Left lobe of liver (tissue), 2 donors: ENCODE measurements around the gene PDK2. TPM values are rescaled to one million over a fixed set of nuclear protein-coding genes. Genes with fewer than 3 reads are reported as not detected.
A peak's percentile ranks its signal among the peaks of the same experiment; 100 is the strongest.

Source experiments
- ATAC-seq: fragments of 200-7000 bp; cut with Tn5 transposase; one replicate; pipeline ENCODE4 v1.9.1; 2020; ENCODE audit warnings: mild to moderate bottlenecking, moderate library complexity
- DNase-seq: peaks from one replicate; pipeline ENCODE4 v3.0.0-alpha.2; 2020; ENCODE audit warnings: low spot score
- total RNA-seq: library from RNA; stranded (reverse); gene quantifications from one replicate; pipeline ENCODE4 v1.2.1, GENCODE V29; 2021
- donor health status: DM: no; HTN: no; CAD: no; lungs with moderate emphysema.
- donor health status: DM: no; HTN: yes; CAD: no.

PDK2 gene
- total RNA-seq, 1 donor from 2014 or later: 52.0 TPM

DNA sequence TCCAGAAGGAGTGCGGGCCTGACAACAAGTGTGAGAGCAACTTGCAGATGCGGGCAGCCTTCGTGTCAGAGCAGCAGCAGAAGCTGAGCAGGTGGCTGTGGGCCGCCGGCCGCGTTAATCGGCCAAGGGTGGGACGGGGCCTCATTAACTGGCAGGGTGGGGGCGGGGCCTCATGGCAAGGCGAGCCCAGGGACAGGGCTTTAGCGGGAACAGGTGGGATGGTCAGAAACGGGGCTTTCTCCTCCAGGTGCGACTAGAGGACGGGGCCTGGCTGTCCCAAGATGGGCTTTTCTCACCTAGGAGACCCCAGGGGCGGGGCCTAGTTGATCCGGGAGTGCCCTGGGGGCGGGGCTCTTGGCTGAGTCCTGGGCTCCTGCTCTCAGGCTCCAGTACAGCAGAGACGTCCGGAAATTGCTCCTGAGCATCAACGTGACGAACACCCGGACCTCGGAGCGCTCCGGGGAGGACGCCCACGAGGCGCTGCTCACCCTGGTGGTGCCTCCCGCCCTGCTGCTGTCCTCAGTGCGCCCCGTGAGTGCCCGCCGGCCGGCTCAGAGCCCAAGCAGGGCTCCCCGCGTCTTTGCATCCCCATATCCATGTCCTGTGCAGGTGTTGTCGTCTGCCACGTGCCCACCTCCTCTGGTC, 18.4 kb upstream of the PDK2 start:
- DNase-seq: no peak
- no peak for ATAC-seq

DNA sequence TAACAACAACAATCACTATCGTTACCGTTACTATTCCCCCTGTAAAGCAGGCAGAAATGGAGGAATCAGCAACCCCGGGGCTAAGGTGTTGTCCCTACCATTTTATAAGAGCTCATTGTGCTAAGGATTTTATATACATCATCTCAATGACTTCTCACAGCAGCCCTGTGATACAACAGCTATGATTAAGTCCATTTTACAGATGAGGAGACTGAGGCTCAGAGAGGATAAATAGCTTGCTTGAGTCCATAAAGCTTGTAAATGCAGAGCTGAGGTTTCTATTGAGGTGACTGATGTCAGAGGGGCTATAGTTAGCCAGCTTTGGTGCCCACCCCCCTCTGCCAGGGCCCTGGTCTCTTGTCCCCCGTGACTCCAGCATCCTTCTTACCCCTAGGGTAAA, 16.7 kb upstream of the PDK2 start:
- DNase-seq (no peak), ATAC-seq (no peak)

DNA sequence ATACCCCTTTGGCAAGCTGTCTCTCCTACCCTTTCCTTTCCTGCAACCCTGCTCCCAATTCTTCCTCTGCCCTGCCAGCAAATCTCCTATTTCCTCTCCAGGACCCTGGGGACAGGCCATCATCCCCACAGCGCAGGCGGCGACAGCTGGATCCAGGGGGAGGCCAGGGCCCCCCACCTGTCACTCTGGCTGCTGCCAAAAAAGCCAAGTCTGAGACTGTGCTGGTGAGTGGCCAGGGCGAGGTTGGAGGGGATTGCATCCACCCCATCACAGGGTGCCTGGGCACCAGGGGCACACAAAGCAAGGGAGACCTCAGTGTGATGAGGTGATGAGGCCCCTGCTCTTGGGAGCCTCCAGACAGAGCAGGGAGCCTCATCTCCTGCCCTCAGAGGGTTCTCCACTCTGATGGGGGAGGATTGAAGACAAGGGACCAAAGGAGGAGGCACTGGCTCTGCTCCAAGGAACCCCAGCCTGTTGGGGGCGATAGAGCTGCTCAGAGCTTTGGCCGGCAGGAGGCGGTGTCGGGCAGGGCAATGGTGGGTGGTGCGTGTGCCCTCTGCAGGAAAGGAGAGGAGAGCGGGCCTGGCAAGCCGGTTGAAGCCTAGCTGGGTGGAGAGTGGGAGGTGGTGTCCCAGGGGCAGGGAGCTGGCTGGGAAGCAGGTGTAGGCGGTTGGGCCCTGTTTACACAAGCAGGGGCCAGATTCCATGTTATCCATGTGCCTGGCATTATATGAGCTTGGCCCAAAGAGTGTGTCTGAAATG, 15.6 kb upstream of the PDK2 start:
- ATAC-seq: peak; percentile 71

DNA sequence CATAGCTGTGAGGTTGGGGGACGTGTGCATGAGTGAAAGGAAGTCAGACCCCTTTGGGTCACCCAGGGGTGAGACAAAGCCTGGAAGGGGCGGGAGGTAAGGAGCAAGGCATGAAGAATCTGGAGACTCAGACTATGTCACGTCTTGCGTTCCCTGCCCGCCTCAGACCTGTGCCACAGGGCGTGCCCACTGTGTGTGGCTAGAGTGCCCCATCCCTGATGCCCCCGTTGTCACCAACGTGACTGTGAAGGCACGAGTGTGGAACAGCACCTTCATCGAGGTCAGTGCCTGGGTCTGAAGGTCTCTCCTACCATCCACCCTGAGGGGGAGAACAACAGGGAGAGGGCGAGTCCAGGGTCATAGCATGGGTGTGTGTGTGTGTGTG, 15.1 kb upstream of the PDK2 start:
- no peak for DNase-seq
- ATAC-seq: no peak

More for the DNA sequence above, 15.6 kb upstream of the PDK2 start:
- no peak for DNase-seq

DNA sequence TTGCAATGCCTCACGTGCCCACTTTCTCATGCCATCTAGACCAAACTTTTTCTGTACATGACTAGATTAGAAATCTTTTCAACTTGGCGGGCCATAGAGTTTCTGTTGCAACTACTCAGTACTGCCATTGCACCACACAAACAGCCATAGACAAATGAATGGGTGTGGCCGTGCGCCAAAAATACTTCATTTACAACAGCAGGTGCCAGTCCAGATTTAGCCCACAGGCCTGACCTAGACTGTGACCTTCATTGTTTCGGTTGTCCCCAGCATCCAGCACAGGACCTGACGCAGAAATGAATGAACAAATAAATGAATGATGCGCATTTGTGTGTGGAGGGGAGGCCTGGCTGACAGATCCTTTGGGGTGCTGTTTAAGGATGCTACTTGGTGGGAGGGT, 14.3 kb upstream of the PDK2 start:
- DNase-seq (no peak), ATAC-seq (no peak)

DNA sequence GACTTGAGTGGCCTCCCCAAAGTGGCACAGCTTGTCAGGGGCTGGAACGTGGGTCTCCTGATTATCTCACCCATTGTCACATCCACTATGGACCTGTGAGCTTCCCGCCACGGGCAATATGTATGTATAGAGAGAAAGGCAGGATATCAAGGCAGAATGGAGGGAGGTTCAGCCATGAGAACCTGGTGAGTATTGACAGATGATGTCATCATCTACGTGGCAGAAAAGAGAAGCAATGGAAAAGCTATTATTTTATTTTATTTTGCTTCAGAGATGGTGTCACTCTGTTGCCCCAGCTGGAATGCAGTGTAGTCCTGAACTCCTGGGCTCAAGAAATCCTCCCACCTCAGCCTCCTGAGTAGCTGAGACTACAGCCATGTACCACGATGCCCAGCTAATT, 13.4 kb upstream of the PDK2 start:
- ATAC-seq: no peak
- DNase-seq: no peak

DNA sequence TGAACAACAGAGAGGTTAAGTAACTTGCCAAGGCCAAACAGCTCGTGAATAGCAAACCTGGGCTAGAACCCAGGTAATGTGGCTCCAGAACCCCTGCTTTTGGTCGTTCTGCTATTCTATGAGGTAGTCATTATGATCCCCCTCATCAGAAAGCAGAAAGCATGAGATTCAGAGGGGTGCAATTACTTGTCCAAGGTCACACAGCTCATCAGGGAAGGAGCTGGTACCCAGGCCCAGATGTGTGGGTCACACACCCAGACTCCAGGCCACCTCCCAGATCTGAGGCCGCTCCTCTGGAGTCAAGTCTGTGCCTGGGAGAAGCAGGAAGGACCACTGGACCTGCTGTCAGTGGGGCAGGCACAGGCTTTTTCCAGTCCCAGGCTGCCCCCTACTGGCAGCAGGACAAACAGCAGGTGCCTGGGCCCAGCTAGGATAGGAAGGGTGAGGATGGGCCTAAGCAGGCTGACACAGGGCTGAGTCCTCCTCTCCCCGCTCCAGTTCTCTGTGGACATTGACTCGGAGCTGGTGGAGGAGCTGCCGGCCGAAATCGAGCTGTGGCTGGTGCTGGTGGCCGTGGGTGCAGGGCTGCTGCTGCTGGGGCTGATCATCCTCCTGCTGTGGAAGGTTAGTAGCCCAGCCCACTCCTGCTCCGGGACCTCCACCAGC, 7.8 kb upstream of the PDK2 start:
- ATAC-seq (peak; percentile 96), DNase-seq (no peak)

DNA sequence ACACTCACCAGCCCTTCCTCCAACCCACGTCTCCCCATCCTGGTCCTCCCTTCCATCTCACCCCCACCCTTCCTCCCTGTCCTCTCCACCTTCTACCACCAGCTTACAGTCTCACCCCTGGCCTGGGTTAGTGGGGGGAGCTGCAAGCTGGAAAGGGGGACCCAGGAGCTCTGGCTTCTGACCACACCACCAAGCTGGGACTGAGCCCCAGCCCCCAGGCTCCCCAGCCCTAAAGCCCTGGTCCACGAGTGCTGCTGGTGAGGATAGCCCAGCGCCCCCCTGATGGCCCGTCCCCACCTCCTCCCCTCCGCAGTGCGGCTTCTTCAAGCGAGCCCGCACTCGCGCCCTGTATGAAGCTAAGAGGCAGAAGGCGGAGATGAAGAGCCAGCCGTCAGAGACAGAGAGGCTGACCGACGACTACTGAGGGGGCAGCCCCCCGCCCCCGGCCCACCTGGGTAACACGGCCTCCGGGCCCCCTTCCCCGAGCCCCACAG, 7.2 kb upstream of the PDK2 start:
- DNase-seq (no peak), ATAC-seq (no peak)

DNA sequence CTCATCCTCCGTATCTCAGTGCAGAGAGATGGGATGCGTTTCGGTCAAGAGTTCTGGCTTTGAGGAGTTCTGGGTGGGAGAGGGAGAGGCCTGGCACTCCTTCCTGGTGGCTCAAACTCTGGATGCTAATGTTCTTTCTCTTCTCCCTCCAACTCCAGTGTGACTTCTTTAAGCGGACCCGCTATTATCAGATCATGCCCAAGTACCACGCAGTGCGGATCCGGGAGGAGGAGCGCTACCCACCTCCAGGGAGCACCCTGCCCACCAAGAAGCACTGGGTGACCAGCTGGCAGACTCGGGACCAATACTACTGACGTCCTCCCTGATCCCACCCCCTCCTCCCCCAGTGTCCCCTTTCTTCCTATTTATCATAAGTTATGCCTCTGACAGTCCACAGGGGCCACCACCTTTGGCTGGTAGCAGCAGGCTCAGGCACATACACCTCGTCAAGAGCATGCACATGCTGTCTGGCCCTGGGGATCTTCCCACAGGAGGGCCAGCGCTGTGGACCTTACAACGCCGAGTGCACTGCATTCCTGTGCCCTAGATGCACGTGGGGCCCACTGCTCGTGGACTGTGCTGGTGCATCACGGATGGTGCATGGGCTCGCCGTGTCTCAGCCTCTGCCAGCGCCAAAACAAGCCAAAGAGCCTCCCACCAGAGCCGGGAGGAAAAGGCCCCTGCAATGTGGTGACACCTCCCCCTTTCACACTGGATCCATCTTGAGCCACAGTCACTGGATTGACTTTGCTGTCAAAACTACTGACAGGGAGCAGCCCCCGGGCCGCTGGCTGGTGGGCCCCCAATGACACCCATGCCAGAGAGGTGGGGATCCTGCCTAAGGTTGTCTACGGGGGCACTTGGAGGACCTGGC, 6.0 kb upstream of the PDK2 start:
- no peak for DNase-seq
- ATAC-seq: no peak

DNA sequence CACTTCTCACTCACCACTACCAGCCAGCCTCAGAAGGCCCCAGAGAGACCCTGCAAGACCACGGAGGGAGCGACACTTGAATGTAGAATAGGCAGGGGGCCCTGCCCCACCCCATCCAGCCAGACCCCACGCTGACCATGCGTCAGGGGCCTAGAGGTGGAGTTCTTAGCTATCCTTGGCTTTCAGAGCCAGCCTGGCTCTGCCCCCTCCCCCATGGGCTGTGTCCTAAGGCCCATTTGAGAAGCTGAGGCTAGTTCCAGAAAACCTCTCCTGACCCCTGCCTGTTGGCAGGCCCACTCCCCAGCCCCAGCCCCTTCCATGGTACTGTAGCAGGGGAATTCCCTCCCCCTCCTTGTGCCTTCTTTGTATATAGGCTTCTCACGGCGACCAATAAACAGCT, 5.1 kb upstream of the PDK2 start:
- no peak for DNase-seq
- ATAC-seq: no peak

DNA sequence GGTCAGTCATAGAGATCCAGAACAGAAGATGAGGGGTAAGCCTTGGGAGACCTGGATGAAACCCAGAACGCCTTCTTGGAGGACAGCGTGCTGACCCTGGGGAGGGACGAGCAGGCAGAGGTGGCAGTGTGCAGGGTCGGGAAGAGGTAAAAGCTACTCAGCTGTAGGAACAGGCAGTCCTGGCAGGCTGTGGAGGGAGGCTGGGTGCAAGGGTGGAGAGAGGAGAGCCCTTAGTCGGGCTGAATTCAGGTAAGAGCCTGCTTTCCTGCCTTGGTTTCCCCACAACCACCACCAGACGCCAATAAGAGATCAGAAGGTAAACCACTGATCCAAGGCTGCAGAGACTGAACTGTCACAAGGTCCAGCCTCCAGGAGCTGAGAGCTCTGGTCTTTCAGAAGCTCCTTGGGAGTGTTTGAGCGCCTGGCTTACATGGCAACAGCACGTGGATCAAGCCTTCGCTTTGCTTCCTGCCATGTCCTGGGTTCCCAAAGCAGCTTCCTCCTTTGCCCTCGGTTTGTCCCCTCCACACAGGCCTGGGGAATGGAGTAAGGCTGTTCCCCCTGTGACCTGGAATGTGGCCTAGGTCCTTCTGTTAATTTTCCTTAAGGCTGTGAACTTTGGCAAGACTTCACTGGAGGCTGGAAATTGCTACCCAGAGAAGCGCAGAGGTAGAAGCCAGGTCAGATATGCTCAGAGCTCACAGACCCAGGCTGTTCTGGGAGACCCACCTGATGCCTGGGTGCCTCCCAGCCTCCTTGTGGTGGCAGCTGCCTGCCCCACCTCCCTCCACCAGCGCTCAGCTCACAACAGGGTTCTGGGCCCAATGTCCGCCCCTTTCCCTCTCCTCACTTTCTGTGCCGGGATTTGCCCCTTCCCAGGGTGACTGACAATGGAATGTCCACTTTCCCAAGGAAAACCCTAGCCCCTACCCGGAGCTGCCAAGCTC, 3.9 kb upstream of the PDK2 start:
- DNase-seq: no peak

DNA sequence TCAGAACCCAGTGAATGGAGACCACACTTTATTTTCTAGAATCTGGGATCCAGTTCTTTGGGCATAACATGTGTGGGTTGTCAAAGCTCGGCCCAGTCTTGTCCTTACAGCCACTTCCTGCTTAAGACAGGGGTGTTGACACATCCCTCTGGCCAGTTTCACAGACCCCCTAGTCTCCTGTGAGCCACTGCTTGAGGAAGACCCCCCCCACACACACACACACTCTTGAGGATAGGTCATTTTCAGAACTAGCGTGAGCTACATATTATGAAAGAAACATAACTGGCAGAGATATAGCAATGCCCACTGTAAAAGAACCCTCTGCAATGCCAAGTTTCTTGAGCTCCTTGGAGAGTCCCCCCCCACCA, 3.2 kb upstream of the PDK2 start:
- no peak for ATAC-seq
- no peak for DNase-seq

More for the DNA sequence above, 3.9 kb upstream of the PDK2 start:
- no peak for ATAC-seq

DNA sequence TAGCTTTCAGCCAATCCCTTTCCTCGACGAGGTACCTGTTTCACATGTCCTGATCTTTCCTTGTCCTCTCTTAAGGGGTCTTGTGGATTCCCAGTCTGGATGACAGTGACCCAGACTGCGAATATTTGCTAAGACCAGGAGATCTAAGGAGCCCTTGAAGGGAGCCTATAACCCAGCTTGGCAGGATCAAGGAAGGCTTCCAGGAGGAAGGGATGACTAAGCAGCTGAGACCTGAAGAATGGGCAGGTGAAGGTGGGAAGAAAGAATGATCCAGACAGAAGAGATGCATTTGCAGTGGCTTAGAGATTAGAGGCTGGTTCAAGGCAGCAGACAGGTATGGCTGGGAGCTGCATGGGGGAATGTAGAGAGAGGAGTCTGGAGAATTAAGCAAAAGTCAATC, 1.9 kb upstream of the PDK2 start:
- DNase-seq (no peak), ATAC-seq (no peak)

DNA sequence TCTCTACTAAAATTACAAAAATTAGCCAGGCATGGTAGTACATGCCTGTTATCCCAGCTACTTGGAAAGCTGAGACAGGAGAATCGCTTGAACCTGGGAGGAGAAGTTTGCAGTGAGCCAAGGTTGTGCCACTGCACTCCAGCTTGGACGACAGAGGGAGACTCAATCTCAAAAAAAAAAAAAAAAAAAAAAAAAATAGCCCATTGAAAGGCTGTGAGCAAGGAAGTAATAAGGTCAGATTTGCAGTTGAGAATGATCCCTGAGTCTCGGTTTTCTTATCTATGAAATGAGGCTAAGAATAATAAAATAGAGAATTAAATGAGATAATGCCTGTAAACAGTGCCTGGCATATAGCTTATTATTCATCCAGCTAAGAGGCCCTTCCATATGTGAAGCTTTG, 1.3 kb upstream of the PDK2 start:
- no peak for DNase-seq
- ATAC-seq: no peak

DNA sequence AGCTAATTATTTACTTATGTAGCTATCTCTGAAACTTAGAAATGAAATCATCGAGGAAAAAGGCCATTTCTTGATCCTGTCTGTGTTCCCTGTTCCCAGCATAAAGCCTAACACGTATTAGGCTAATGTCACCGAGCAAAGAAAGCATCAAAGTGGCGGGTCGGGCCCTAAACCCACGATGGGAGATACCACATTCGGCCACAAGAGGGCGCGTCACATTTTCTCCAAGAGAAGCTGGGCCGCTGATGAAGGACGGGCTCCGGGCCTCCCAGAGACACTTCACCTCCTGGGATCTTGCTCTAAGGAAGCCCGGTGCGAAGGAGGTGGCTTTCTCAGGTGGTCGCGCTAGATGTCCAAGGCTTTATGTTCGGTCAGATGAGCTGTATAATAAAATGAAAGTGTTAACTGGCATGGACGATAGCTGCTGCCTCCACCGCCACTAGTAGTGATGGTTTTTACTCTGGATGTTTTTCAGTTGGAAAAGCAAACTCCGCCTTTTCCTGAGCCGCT, 853 bp upstream of the PDK2 start:
- ATAC-seq: peak; percentile 75

DNA sequence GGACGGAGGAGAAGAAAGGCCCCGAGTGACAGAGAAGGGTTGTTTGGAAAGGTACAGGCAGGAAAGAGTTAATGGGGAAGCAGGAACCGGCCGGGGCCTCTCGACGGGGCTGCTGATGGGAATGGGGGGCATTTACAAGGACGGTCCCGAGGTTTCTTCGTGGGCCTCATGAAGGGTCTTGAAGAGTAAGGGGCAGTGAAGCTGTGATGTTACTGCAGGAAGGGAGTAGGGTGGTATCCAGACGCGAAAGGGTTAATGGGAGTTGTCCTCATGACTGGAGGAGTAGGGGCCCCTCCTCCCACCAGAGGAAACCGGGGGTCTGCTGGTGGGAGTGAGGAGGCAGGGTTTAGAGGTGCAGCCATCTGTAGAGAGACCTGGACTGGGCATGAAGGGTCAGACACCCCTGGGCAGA, 481 bp downstream of the PDK2 start:
- DNase-seq: no peak
- no peak for ATAC-seq

More for the DNA sequence above, 853 bp upstream of the PDK2 start:
- DNase-seq: peak; percentile 89

DNA sequence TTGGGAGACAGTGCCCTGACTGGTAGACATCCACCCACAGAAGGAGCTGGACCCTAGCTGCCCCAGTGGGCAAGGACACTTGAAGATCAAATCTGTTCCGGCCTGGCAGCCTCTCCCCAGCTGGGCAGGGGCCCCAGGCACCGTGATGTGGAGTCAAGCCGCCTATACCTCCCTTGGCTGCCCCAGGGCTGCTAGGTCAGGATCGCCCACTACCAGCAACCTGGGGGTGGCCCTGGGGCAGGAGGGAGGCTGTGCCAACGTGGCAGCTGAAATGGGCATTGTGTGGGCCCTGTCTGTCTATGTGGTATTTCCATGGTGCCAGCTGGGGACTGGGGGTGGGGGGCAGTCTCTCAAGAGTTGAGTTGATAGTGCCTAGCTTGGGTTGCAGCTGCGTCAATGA, 941 bp downstream of the PDK2 start:
- ATAC-seq: no peak
- no peak for DNase-seq

DNA sequence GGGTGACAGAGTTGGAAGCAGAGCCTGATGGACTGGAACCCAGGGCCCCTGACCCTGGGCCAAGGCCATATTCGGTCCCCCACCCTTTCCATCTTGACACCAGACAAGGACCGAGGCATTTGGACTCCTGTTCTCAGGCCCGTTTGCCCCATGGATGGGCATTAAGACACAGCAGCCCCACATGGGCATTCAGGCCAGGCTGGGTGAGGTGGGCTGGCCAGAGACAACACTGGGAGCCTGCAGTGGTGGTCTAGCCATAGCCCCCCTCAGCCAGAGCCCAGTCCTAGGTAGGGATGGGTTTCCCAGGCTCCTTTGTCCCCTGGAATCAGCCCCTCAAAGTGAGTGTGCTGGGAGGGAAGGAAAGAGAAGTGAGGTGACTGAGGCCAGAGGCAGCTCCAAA, 1.6 kb downstream of the PDK2 start:
- ATAC-seq (no peak), DNase-seq (no peak)

DNA sequence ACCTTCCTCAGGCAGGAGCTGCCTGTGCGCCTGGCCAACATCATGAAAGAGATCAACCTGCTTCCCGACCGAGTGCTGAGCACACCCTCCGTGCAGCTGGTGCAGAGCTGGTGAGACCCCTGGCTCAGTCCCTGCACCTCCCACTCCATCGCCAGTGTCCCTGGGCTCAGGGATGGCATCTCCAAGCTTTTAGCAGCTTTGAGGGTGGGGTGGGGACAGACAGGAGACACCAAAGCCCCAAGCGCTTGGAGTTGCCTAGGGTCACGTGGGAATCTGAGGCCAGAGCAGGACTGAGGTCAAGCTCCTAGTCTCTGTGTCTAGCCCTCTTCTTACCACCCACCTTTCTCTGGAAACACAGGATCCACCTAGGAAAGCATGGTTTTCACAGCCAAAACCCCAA, 2.3 kb downstream of the PDK2 start:
- no peak for ATAC-seq
- no peak for DNase-seq

DNA sequence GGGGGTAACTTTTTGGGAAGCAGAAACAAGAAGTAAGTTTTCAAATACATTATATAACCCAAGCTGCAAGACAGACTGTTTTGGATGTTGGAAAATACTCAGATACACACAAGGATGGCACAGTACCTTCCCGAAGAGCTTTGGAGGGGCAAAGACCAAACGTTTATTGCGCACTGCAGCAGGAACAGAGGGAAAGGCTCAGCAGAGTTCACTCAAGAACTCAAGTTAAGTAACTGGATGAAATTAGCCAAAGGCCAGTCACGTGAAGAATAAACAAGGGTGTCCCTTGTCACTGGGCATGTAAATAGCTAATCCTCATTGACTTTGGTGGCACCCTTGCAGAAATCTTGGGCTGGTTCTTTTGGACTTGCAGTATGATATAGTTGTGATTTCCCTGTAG, 2.8 kb downstream of the PDK2 start:
- ATAC-seq (no peak), DNase-seq (no peak)
